Hepatocyte (in vitro differentiated cells): ENCODE measurements around the gene LRRK2. TPM values are rescaled to one million over a fixed set of nuclear protein-coding genes. Genes with fewer than 3 reads are reported as not detected.

Source experiments
- DNase-seq: peaks from one replicate; pipeline ENCODE4 v3.0.0-alpha.2; 2016; ENCODE audit warnings: low spot score
- H2AFZ ChIP-seq: fragments of 200-600 bp; sonication (generic); 2 replicates; pipeline ENCODE4 v1.6.0; 2016; ENCODE audit warnings: antibody characterized with exemption, mild to moderate bottlenecking
- H3K27ac ChIP-seq: fragments of 200-600 bp; sonication (generic); 2 replicates; pipeline ENCODE4 v1.5.1; 2016; ENCODE audit warnings: mild to moderate bottlenecking
- H3K27me3 ChIP-seq: fragments of 200-600 bp; sonication (generic); 2 replicates; pipeline ENCODE4 v1.6.1; 2016
- H3K36me3 ChIP-seq: fragments of 200-600 bp; sonication (generic); replicated peaks from 2 replicates; pipeline ENCODE4 v1.5.1; 2016; ENCODE audit warnings: low read depth; ENCODE audit not compliant: insufficient read depth
- H3K4me1 ChIP-seq: fragments of 200-600 bp; sonication (generic); 2 replicates; pipeline ENCODE4 v1.5.1; 2016; ENCODE audit warnings: mild to moderate bottlenecking, moderate library complexity; ENCODE audit not compliant: insufficient read depth
- H3K4me2 ChIP-seq: fragments of 200-600 bp; sonication (generic); 2 replicates; pipeline ENCODE4 v1.6.0; 2016
- H3K4me3 ChIP-seq: fragments of 200-600 bp; sonication (generic); 2 replicates; pipeline ENCODE4 v1.5.1; 2016; ENCODE audit warnings: mild to moderate bottlenecking
- H3K79me2 ChIP-seq: fragments of 200-600 bp; sonication (generic); 2 replicates; pipeline ENCODE4 v1.6.0; 2017; ENCODE audit warnings: mild to moderate bottlenecking
- H3K9me2 ChIP-seq: fragments of 200-600 bp; sonication (generic); replicated peaks from 2 replicates; pipeline ENCODE4 v1.6.0; 2017; ENCODE audit warnings: mild to moderate bottlenecking; ENCODE audit not compliant: insufficient read depth
- H3K9me3 ChIP-seq: fragments of 200-600 bp; sonication (generic); 2 replicates; pipeline ENCODE4 v1.5.1; 2016; ENCODE audit warnings: low read depth, mild to moderate bottlenecking
- H4K20me1 ChIP-seq: fragments of 200-600 bp; sonication (generic); 2 replicates; pipeline ENCODE4 v1.6.0; 2016; ENCODE audit warnings: mild to moderate bottlenecking; ENCODE audit not compliant: insufficient read depth, poor library complexity, severe bottlenecking
- EZH2 ChIP-seq: fragments of 200-600 bp; sonication (generic); IDR thresholded peaks from 2 replicates; pipeline ENCODE4 v1.6.1; 2016; ENCODE audit warnings: antibody characterized with exemption, mild to moderate bottlenecking, borderline replicate concordance
- EZH2phosphoT487 ChIP-seq: fragments of 200-600 bp; sonication (generic); IDR thresholded peaks from one replicate; pipeline ENCODE4 v1.6.1; 2018; ENCODE audit warnings: antibody characterized with exemption, mild to moderate bottlenecking, low read depth, moderate library complexity; ENCODE audit not compliant: unreplicated experiment, severe bottlenecking
- WGBS: methylation state at CpG from one replicate; pipeline ENCODE4 v1.1.6; 2016; ENCODE audit warnings: low lambda C conversion rate; ENCODE audit errors: missing lambda C conversion rate; 5-methylcytosine and 5-hydroxymethylcytosine counted together
- polyA plus RNA-seq: library from polyadenylated mRNA; unstranded; fragments of >200 nt; fragmentation: Nextera tagmentation; extraction: Ambion mirVana; gene quantifications from 2 replicates; pipeline ENCODE4 v1.2.1, GENCODE V29; 2016
- total RNA-seq: library from RNA; depleted of rRNA; stranded (reverse); fragments of >200 nt; gene quantifications from 2 replicates; pipeline ENCODE4 v1.2.3, GENCODE V29; 2014
- TF ChIP-seq, protein P1 (sequence below): fragments of 200-600 bp; sonication (generic); IDR thresholded peaks from 2 replicates; pipeline ENCODE4 v1.5.1; 2016; ENCODE audit warnings: antibody characterized with exemption, mild to moderate bottlenecking; ENCODE audit not compliant: poor library complexity

LRRK2 gene
- total and polyA plus RNA-seq, 2 experiments from 2014 or later = 0.76 to 4.9 TPM

DNA sequence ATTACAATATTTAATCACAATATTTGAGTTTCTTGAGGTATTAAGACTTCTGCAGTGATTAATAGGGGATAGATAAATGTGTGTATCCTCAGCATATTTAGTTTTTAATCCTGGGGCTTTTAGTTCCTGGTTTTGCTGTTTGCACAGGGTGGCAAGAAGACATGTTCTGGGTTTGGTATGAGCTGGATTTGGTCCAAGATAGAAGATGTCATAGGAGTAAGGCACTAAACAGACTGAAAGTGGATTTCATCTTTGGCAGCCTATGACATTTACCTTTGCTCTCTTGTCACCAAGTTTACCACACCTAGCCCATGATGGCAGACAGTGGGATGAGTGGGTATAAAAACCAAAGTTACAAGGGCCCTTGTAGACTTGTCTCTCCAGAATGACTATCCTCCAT lies 168.2 kb downstream of the LRRK2 start:
- Histone ChIP-seq H3K4me3 (no peak overlapping the region), H3K4me1 (no peaks in the 10 kb centered on the region)

DNA sequence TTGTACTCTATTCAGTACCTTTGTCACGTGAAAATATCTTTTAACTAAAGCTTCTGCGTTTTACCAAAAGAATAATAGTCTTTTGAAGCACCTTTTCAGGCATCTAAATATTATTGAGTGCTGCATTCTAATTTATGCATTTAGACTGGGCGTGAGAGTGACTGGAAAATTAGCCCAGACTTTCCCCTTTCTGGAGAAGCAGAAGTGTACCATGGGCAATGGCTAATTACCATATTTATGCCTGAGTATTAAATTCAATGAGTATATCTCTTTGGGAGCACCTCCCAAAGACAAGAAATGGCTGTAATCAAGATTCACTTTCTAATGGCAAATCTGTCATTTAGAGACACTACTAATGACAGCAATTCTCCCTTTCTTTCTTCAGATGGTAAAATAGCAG lies 174.9 kb downstream of the LRRK2 start:
- H3K27ac ChIP-seq = no peak overlapping the region
- no peaks in the 10 kb centered on the region for H4K20me1 ChIP-seq
- no peaks in the 10 kb centered on the region for H3K79me2 ChIP-seq
- H3K9me3 ChIP-seq = no peaks in the 10 kb centered on the region
- TF ChIP-seq EZH2phosphoT487 (no peak), EZH2 (no peak)
- TF ChIP-seq, protein P1, sequence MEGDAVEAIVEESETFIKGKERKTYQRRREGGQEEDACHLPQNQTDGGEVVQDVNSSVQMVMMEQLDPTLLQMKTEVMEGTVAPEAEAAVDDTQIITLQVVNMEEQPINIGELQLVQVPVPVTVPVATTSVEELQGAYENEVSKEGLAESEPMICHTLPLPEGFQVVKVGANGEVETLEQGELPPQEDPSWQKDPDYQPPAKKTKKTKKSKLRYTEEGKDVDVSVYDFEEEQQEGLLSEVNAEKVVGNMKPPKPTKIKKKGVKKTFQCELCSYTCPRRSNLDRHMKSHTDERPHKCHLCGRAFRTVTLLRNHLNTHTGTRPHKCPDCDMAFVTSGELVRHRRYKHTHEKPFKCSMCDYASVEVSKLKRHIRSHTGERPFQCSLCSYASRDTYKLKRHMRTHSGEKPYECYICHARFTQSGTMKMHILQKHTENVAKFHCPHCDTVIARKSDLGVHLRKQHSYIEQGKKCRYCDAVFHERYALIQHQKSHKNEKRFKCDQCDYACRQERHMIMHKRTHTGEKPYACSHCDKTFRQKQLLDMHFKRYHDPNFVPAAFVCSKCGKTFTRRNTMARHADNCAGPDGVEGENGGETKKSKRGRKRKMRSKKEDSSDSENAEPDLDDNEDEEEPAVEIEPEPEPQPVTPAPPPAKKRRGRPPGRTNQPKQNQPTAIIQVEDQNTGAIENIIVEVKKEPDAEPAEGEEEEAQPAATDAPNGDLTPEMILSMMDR = no peak
- no peaks in the 10 kb centered on the region for H3K9me2 ChIP-seq
- H3K4me1 ChIP-seq = no peaks in the 10 kb centered on the region
- DNase-seq = no peak
- no peaks in the 10 kb centered on the region for H3K27me3 ChIP-seq
- H3K4me3 ChIP-seq = no peak overlapping the region
- no peaks in the 10 kb centered on the region for H3K36me3 ChIP-seq
- H3K4me2 ChIP-seq = no peak overlapping the region
- 88% methylated on average over 3 of the region's 3 CpGs for WGBS
- H2AFZ ChIP-seq = no peak overlapping the region

More for the DNA sequence above, 168.2 kb downstream of the LRRK2 start:
- Histone ChIP-seq H3K9me3 (no peaks in the 10 kb centered on the region), H3K4me2 (no peak overlapping the region), H3K36me3 (no peaks in the 10 kb centered on the region), H3K27ac (no peak overlapping the region), H3K9me2 (no peaks in the 10 kb centered on the region), H4K20me1 (no peaks in the 10 kb centered on the region), H3K27me3 (no peaks in the 10 kb centered on the region), H3K79me2 (no peaks in the 10 kb centered on the region), H2AFZ (no peak overlapping the region)
- DNase-seq = no peak
- no peak for TF ChIP-seq EZH2phosphoT487
- no peak for TF ChIP-seq EZH2
- TF ChIP-seq, protein P1 = no peak

DNA sequence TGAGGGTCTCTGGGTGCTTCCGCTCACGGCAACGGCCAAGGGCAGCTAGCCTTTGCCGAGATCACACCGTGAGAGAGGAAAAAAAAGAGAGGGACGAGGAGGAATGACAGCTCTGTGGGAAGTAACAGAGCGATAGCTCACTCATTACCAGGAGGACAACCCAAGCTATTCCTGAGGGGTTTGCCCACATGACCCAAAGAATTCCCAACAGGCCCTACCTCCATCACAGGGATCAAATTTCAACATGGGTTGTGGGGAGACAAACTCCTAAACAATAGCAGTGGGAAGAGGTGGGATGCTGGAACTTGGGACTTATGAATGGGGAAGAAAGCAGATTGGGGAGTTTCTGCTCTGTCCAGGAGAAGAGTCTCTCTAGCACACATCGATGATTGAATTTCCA lies 180.6 kb downstream of the LRRK2 start:
- Histone ChIP-seq H3K9me2 (no peaks in the 10 kb centered on the region), H2AFZ (no peak overlapping the region), H4K20me1 (no peaks in the 10 kb centered on the region), H3K4me2 (no peak overlapping the region), H3K4me1 (no peaks in the 10 kb centered on the region), H3K4me3 (no peak overlapping the region), H3K27me3 (no peaks in the 10 kb centered on the region), H3K36me3 (no peaks in the 10 kb centered on the region), H3K9me3 (no peaks in the 10 kb centered on the region), H3K79me2 (no peaks in the 10 kb centered on the region), H3K27ac (no peak overlapping the region)
- WGBS = 93% methylated on average over 8 of the region's 8 CpGs
- TF ChIP-seq EZH2 = no peak
- TF ChIP-seq EZH2phosphoT487 = no peak
- TF ChIP-seq, protein P1 = no peak
- DNase-seq = no peak

Other genes starting within 250 kb of the LRRK2 start
- gene SLC2A13, start 118.9 kb upstream of the LRRK2 start, total RNA-seq = 20.0 and 21.1 TPM in 2 replicates
- 8.4 and 12.1 TPM in 2 replicates for gene SLC2A13, start 118.9 kb upstream of the LRRK2 start, polyA plus RNA-seq